Measurements from ENCODE around the gene ACVR1B. TPM values are rescaled to one million over a fixed set of nuclear protein-coding genes. Genes with fewer than 3 reads are reported as not detected.

The ACVR1B gene
- total RNA-seq, 1 experiment from 2014 or later, result 16.1 TPM

- Mint-ChIP-seq H3K36me3 (ENCODE audit: insufficient read depth, unreplicated experiment) (peaks cover 22% of the 10 kb centered on the region), H3K27me3 (ENCODE audit: insufficient read depth, unreplicated experiment) (no peaks in the 10 kb centered on the region), H3K9me3 (ENCODE audit: unreplicated experiment) (no peaks in the 10 kb centered on the region), H3K4me3 (ENCODE audit: unreplicated experiment) (peak overlapping the region; percentile 34), H3K4me1 (ENCODE audit: insufficient read depth, unreplicated experiment) (peaks cover 55% of the 10 kb centered on the region), H3K27ac (ENCODE audit: low read depth, unreplicated experiment) (peak overlapping the region; percentile 99)
- CTCF ChIA-PET, result interaction anchor here (0.5 to 1.9 kb wide), 6 partner anchors 8 to 1097 kb away, joined by 3 to 8 read pairs (median 4); no protein-coding TSS in a partner anchor
- TF ChIP-seq CTCF (IDR thresholded peaks at IDR 0.05; ENCODE audit: unreplicated experiment), result no peak
- peak; percentile 88 for DNase-seq (ENCODE audit: unreplicated experiment)
- intact Hi-C loops (cut with micrococcal nuclease), result no loop called here
- POLR2A ChIA-PET, result interaction anchor here (0.7 to 3.8 kb wide), 5 partner anchors 10 to 52 kb away, joined by 3 to 39 read pairs (median 4); partner anchors contain the start of gene ACVR1B
- BruUV-seq (replicated peaks), result no TSS peak
Observed at GRCh38 chr12:51972849-51973273, 21.4 kb downstream of the ACVR1B start.

DNA sequence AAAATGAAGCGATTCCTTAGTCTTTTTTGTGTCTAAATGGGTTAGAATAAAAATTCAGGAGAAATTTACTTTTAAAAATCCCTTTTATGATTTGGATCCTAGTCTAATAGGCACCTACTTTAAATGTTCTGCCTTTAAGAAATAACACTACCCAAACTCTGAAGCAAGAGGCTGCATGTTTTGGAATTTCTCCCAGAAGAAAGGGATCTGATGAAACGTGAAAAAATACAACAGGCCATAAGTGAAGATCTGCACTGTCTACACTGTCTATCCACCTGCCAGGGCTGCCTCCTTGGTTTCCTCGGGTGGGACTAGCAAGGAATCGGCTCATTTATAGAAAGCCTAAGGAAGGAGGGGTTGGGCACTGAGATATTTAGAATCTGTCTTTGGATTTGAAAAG, 22.1 kb downstream of the ACVR1B start:
- TSS peak; percentile 60 for BruUV-seq (replicated peaks)
- Mint-ChIP-seq H3K4me3 (ENCODE audit: unreplicated experiment) (peak overlapping the region; percentile 34), H3K9me3 (ENCODE audit: unreplicated experiment) (no peaks in the 10 kb centered on the region), H3K4me1 (ENCODE audit: insufficient read depth, unreplicated experiment) (peaks cover 53% of the 10 kb centered on the region), H3K27me3 (ENCODE audit: insufficient read depth, unreplicated experiment) (no peaks in the 10 kb centered on the region), H3K27ac (ENCODE audit: low read depth, unreplicated experiment) (peak overlapping the region; percentile 99), H3K36me3 (ENCODE audit: insufficient read depth, unreplicated experiment) (peaks cover 29% of the 10 kb centered on the region)
- ChIA-PET POLR2A (interaction anchor here (0.7 to 3.8 kb wide), 3 partner anchors 9 to 22 kb away, joined by 3 to 33 read pairs (median 4); partner anchors contain the start of gene ACVR1B), CTCF (interaction anchor here (1.9 kb wide), 1 partner anchor 11 kb away, joined by 8 read pairs; no protein-coding TSS in a partner anchor)
- intact Hi-C loops (cut with micrococcal nuclease), result no loop called here
- peak; percentile 53 for DNase-seq (ENCODE audit: unreplicated experiment)
- TF ChIP-seq CTCF (IDR thresholded peaks at IDR 0.05; ENCODE audit: unreplicated experiment), result no peak

- no peak for TF ChIP-seq CTCF (IDR thresholded peaks at IDR 0.05; ENCODE audit: unreplicated experiment)
- H3K27ac Mint-ChIP-seq (ENCODE audit: low read depth, unreplicated experiment), result no peak overlapping the region
- H3K27me3 Mint-ChIP-seq (ENCODE audit: insufficient read depth, unreplicated experiment), result no peaks in the 10 kb centered on the region
- BruUV-seq (replicated peaks), result no TSS peak
- DNase-seq (ENCODE audit: unreplicated experiment), result no peak
- H3K36me3 Mint-ChIP-seq (ENCODE audit: insufficient read depth, unreplicated experiment), result peaks cover 40% of the 10 kb centered on the region
- peaks cover 51% of the 10 kb centered on the region for H3K4me1 Mint-ChIP-seq (ENCODE audit: insufficient read depth, unreplicated experiment)
- H3K9me3 Mint-ChIP-seq (ENCODE audit: unreplicated experiment), result no peaks in the 10 kb centered on the region
- no peak overlapping the region for H3K4me3 Mint-ChIP-seq (ENCODE audit: unreplicated experiment)
- ChIA-PET POLR2A (interaction anchor here (0.5 to 1.3 kb wide), 3 partner anchors 9 to 723 kb away, joined by 3 to 5 read pairs (median 5); no protein-coding TSS in a partner anchor), CTCF (interaction anchor here (0.6 to 1.5 kb wide), 6 partner anchors 9 to 80 kb away, joined by 3 to 7 read pairs (median 4); no protein-coding TSS in a partner anchor)
- intact Hi-C loops (cut with micrococcal nuclease), result no loop called here
Observed at GRCh38 chr12:51974646-51975045, 23.1 kb downstream of the ACVR1B start.

DNA sequence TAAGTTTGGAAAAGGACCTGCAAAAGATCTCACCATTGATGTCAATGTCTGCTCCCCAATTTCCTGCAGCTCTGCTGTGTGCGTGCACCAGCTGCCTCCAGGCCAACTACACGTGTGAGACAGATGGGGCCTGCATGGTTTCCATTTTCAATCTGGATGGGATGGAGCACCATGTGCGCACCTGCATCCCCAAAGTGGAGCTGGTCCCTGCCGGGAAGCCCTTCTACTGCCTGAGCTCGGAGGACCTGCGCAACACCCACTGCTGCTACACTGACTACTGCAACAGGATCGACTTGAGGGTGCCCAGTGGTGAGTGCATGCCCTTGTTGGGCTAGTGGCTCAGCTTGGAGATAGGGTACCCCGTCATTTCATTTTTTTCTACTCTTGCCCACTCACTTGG, 23.7 kb downstream of the ACVR1B start:
- Mint-ChIP-seq H3K4me1 (ENCODE audit: insufficient read depth, unreplicated experiment) (peaks cover 45% of the 10 kb centered on the region), H3K4me3 (ENCODE audit: unreplicated experiment) (no peak overlapping the region), H3K27ac (ENCODE audit: low read depth, unreplicated experiment) (no peak overlapping the region), H3K9me3 (ENCODE audit: unreplicated experiment) (no peaks in the 10 kb centered on the region), H3K36me3 (ENCODE audit: insufficient read depth, unreplicated experiment) (peaks cover 45% of the 10 kb centered on the region), H3K27me3 (ENCODE audit: insufficient read depth, unreplicated experiment) (no peaks in the 10 kb centered on the region)
- ChIA-PET POLR2A (interaction anchor here (1.3 kb wide), 1 partner anchor 13 kb away, joined by 5 read pairs; no protein-coding TSS in a partner anchor), CTCF (interaction anchor here (0.6 to 1.5 kb wide), 7 partner anchors 9 to 80 kb away, joined by 3 to 7 read pairs (median 4); no protein-coding TSS in a partner anchor)
- intact Hi-C loops (cut with micrococcal nuclease), result no loop called here
- DNase-seq (ENCODE audit: unreplicated experiment), result no peak
- no peak for TF ChIP-seq CTCF (IDR thresholded peaks at IDR 0.05; ENCODE audit: unreplicated experiment)
- BruUV-seq (replicated peaks), result no TSS peak

Data from MCF 10A (cell line).